ENCODE data around the gene PXMP4.
A peak's percentile ranks its signal among the peaks of the same experiment; 100 is the strongest.

The PXMP4 gene

DNA sequence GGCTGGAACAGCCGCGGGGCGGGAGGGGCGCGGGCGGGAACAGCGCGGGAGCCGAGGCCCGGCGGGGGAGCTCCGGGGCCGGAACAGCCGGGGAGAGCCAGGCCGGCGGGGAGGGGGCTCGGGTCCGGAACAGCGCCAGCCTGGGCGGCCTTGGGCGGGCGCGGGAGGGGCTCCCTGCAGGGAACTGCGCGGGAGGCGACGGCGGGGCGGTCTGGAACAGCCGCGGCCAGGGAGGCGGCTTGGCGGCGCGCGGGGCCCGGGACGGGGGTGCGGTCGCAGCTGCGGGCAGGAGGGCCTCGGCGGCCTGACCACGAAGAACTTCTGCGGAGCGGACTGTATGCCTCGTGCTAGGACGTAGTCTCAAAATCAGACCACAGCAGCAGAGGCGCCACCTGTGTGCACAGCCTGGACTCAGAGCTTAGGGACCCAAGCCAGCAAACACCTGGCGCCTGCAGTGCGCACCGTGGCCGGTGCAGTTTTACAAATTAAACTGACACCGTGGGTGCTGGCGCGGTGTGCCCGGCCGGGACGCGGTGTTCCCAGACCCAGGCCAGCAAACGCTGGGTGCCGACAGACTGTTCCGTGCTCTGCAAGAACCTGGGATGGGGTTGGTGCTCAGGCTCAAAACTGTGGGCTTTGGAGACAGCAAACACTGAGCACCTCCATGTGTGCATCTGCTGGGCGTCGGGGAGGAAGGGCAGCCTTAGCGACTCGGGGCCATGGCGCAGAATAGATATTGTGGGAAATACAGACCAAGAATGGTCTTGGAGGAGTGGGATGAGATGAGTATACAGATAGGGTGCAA is 12.3 kb upstream of the PXMP4 start:
- Histone ChIP-seq H3K9ac (ENCODE audit: low read length) (peak overlapping the region; percentile 70), H4K20me1 (ENCODE audit: insufficient read depth, low read length) (no peaks in the 10 kb centered on the region), H2AFZ (ENCODE audit: low read depth, low read length) (peak overlapping the region; percentile 41; the same call in 1 of the 2 replicates), H3K27ac (ENCODE audit: low read length) (peak overlapping the region; percentile 69), H3K79me2 (ENCODE audit: low read length) (no peaks in the 10 kb centered on the region), H3K4me3 (ENCODE audit: low read length) (peak overlapping the region; percentile 76), H3K27me3 (ENCODE audit: low read depth, low read length) (no peaks in the 10 kb centered on the region), H3K4me1 (ENCODE audit: low read length) (peaks cover 21% of the 10 kb centered on the region), H3K9me3 (ENCODE audit: insufficient read depth, low read length) (peaks cover 18% of the 10 kb centered on the region), H3K36me3 (replicated peaks; ENCODE audit: low read depth, low read length) (peaks cover 4% of the 10 kb centered on the region), H3K4me2 (ENCODE audit: low read length) (peak overlapping the region; percentile 76)
- TF ChIP-seq, protein P1, sequence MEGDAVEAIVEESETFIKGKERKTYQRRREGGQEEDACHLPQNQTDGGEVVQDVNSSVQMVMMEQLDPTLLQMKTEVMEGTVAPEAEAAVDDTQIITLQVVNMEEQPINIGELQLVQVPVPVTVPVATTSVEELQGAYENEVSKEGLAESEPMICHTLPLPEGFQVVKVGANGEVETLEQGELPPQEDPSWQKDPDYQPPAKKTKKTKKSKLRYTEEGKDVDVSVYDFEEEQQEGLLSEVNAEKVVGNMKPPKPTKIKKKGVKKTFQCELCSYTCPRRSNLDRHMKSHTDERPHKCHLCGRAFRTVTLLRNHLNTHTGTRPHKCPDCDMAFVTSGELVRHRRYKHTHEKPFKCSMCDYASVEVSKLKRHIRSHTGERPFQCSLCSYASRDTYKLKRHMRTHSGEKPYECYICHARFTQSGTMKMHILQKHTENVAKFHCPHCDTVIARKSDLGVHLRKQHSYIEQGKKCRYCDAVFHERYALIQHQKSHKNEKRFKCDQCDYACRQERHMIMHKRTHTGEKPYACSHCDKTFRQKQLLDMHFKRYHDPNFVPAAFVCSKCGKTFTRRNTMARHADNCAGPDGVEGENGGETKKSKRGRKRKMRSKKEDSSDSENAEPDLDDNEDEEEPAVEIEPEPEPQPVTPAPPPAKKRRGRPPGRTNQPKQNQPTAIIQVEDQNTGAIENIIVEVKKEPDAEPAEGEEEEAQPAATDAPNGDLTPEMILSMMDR (IDR thresholded peaks at IDR 0.05; ENCODE audit: low read depth, low read length) = peak; percentile 33
- TF ChIP-seq EZH2phosphoT487 (IDR thresholded peaks at IDR 0.05; ENCODE audit: low read depth) = no peak

DNA sequence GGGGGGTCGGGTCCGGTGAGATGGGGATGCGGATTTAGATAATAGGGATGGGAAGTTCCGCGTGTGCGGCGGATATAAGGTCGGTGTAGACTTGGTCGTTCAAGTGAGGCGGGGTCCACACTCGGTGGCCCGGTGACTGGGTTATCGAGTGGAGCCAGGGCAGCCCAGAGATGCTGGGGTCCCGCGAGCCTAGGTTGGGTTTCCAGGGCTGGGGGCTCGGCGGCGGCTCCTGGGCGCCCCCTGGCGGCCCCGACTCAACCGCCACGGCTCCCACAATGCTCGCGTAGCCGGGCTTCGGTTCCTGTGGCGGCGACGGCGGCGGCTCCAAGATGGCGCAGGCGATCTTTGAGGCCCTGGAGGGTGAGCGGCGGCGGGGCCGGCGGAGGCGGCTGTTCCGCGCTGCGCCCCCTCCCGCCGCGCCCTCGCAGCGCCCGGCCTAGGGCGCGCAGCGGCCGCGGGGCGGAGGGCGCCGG is 11.6 kb upstream of the PXMP4 start, which contains the start of gene ZNF341:
ZNF341 (plus strand) TSS at position 304 of the 473 bp plus-strand sequence; CDS start at position 330, 26 bp downstream.
- H2AFZ ChIP-seq (ENCODE audit: low read depth, low read length) = peak within 1 kb of the TSS; percentile 96
- H3K27ac ChIP-seq (ENCODE audit: low read length) = peak within 1 kb of the TSS; percentile 69
- TF ChIP-seq EZH2phosphoT487 (IDR thresholded peaks at IDR 0.05; ENCODE audit: low read depth) = no peak
- TF ChIP-seq, protein P1 (IDR thresholded peaks at IDR 0.05; ENCODE audit: low read depth, low read length) = peak; percentile 76
- H3K4me2 ChIP-seq (ENCODE audit: low read length) = peak within 1 kb of the TSS; percentile 86
- H3K4me3 ChIP-seq (ENCODE audit: low read length) = peak within 1 kb of the TSS; percentile 77
- peaks cover 21% of the 10 kb centered on the region for H3K4me1 ChIP-seq (ENCODE audit: low read length)
- H3K27me3 ChIP-seq (ENCODE audit: low read depth, low read length) = no peaks in the 10 kb centered on the region
- H4K20me1 ChIP-seq (ENCODE audit: insufficient read depth, low read length) = no peaks in the 10 kb centered on the region
- H3K9me3 ChIP-seq (ENCODE audit: insufficient read depth, low read length) = peaks cover 16% of the 10 kb centered on the region
- peaks cover 2% of the 10 kb centered on the region for H3K36me3 ChIP-seq (replicated peaks; ENCODE audit: low read depth, low read length)
- H3K79me2 ChIP-seq (ENCODE audit: low read length) = no peaks in the 10 kb centered on the region
- peak within 1 kb of the TSS; percentile 75 for H3K9ac ChIP-seq (ENCODE audit: low read length)

DNA sequence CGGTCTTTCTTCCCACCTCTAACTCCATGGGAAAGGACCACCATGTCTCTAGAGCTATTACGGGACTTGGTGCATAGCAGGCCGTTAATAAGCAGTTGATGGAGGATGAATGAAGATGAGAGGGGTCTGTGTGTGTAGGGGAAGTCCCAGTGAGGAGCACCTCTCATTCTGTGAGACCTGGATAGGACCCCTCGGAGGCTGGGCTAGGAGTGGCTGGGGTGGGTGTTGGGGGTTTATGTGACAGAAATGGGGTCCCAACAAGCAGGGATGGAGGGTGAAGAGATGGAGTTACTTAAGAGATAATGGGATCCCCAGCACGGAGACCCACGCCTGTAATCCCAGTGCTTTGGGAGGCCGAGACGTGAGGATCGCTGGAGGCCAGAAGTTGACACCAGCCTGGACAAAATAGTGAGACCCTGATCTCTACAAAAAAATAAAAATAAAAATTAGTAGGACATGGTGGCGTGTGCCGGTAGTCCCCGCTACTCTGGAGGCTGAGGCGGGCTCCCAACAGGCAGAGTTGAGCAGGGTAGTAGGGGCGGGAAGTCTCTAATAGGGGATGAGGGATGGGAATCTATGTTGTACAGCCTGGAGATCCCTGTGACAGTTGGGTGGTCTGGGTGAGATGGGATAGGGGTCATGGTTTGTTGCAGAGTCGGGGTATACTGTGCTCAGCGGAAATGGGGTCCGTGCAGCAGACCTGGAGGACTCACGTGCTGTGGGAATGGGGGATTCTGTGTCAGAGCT is 11.0 kb upstream of the PXMP4 start:
- Histone ChIP-seq H3K79me2 (ENCODE audit: low read length) (no peaks in the 10 kb centered on the region), H4K20me1 (ENCODE audit: insufficient read depth, low read length) (no peaks in the 10 kb centered on the region), H3K9ac (ENCODE audit: low read length) (peak overlapping the region; percentile 75), H3K36me3 (replicated peaks; ENCODE audit: low read depth, low read length) (no peaks in the 10 kb centered on the region), H3K27ac (ENCODE audit: low read length) (peak overlapping the region; percentile 36), H3K27me3 (ENCODE audit: low read depth, low read length) (no peaks in the 10 kb centered on the region), H3K9me3 (ENCODE audit: insufficient read depth, low read length) (peaks cover 10% of the 10 kb centered on the region), H3K4me2 (ENCODE audit: low read length) (peak overlapping the region; percentile 86), H2AFZ (ENCODE audit: low read depth, low read length) (peak overlapping the region; percentile 96), H3K4me3 (ENCODE audit: low read length) (peak overlapping the region; percentile 77), H3K4me1 (ENCODE audit: low read length) (peaks cover 21% of the 10 kb centered on the region)
- TF ChIP-seq EZH2phosphoT487 (IDR thresholded peaks at IDR 0.05; ENCODE audit: low read depth) = no peak
- TF ChIP-seq, protein P1 (IDR thresholded peaks at IDR 0.05; ENCODE audit: low read depth, low read length) = no peak

DNA sequence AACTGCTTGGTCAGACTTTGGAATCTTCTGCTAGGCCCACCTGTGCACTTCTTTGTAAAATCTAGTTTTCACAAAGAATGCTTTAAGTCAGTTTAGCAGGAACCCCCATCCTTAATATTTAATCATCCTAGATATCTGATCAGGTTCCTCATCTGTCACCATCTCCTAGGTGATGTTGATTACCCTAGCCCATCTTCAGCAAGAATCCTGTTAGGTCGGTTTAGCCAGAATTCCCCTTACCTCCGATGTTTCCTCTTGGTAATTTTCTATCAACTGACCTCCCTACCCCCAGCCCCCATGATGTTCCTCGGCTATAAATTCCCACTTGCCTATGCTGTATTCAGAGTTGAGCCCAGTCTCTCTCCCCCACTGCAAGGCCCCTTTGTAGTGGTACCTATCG is 9.0 kb upstream of the PXMP4 start:
- H3K36me3 ChIP-seq (replicated peaks; ENCODE audit: low read depth, low read length) = no peaks in the 10 kb centered on the region
- H3K9ac ChIP-seq (ENCODE audit: low read length) = no peak overlapping the region
- no peak overlapping the region for H3K27ac ChIP-seq (ENCODE audit: low read length)
- no peaks in the 10 kb centered on the region for H4K20me1 ChIP-seq (ENCODE audit: insufficient read depth, low read length)
- no peak overlapping the region for H2AFZ ChIP-seq (ENCODE audit: low read depth, low read length)
- no peak overlapping the region for H3K4me2 ChIP-seq (ENCODE audit: low read length)
- no peak overlapping the region for H3K4me3 ChIP-seq (ENCODE audit: low read length)
- H3K4me1 ChIP-seq (ENCODE audit: low read length) = peaks cover 21% of the 10 kb centered on the region
- H3K27me3 ChIP-seq (ENCODE audit: low read depth, low read length) = no peaks in the 10 kb centered on the region
- H3K9me3 ChIP-seq (ENCODE audit: insufficient read depth, low read length) = no peaks in the 10 kb centered on the region
- H3K79me2 ChIP-seq (ENCODE audit: low read length) = no peaks in the 10 kb centered on the region
- TF ChIP-seq, protein P1 (IDR thresholded peaks at IDR 0.05; ENCODE audit: low read depth, low read length) = no peak
- no peak for TF ChIP-seq EZH2phosphoT487 (IDR thresholded peaks at IDR 0.05; ENCODE audit: low read depth)

All from OCI-LY3 (cell line).